Transverse colon (tissue), 4 donors: Measurements from ENCODE around the gene SH3RF3.

Source experiments
- POLR2AphosphoS5 ChIP-seq, 3 donors: sonication (generic); formaldehyde crosslinking; IDR thresholded peaks; one replicate each; pipeline ENCODE4 v1.6.1; 2016; ENCODE audit warnings: antibody characterized with exemption in 3 of 3
- TF ChIP-seq, protein P1 (sequence below), 5 experiments: fragments of 200-600 bp in 3 of 5; fragments of 450-650 bp in 2 of 5; sonication (generic) in 3 of 5; IDR thresholded peaks; 1 replicate in 2 of 5; 2 replicates in 3 of 5; pipeline ENCODE4 v1.5.1; 2016 to 2017; ENCODE audit warnings: antibody characterized with exemption in 5 of 5, inconsistent platforms in 3 of 5, mild to moderate bottlenecking in 2 of 5, moderate library complexity in 1 of 5

DNA sequence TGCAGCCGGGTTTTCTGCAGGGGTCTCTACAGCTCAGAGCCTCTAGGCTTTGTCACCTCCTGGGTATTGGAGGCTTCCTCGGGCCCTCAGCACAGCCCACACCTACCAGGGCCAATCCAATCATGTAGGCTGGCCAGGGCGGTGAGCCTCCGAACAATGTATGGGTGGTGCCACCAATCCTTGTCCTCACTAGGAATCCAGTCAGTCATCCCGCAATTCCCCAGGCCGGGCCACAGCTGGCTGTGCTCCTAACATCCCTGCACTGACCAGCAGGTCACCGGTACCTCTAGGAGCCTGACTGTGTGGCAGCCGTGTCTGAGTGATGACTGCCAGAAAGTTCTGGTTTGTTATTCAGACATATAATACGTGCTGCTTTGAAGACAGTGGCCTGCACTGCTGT lies 129.4 kb downstream of the SH3RF3 start:
- TF ChIP-seq POLR2AphosphoS5 (IDR thresholded peaks at IDR 0.05) = no peak
- TF ChIP-seq, protein P1, sequence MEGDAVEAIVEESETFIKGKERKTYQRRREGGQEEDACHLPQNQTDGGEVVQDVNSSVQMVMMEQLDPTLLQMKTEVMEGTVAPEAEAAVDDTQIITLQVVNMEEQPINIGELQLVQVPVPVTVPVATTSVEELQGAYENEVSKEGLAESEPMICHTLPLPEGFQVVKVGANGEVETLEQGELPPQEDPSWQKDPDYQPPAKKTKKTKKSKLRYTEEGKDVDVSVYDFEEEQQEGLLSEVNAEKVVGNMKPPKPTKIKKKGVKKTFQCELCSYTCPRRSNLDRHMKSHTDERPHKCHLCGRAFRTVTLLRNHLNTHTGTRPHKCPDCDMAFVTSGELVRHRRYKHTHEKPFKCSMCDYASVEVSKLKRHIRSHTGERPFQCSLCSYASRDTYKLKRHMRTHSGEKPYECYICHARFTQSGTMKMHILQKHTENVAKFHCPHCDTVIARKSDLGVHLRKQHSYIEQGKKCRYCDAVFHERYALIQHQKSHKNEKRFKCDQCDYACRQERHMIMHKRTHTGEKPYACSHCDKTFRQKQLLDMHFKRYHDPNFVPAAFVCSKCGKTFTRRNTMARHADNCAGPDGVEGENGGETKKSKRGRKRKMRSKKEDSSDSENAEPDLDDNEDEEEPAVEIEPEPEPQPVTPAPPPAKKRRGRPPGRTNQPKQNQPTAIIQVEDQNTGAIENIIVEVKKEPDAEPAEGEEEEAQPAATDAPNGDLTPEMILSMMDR (IDR thresholded peaks at IDR 0.05) = no peak
